GM19467 (cell line): ENCODE measurements around the gene WASL.
A peak's percentile ranks its signal among the peaks of the same experiment; 100 is the strongest.

Experiments
- ATAC-seq: cut with Tn5 transposase; IDR thresholded peaks from one replicate; pipeline ENCODE4 v1.9.1; 2021; ENCODE audit warnings: mild to moderate bottlenecking, moderate library complexity; ENCODE audit not compliant: unreplicated experiment

Gene WASL

GRCh38 chr7:123705211-123705901, 43.4 kb downstream of the WASL start:
- no peak for ATAC-seq

GRCh38 chr7:123695944-123696677, 52.7 kb downstream of the WASL start:
- no peak for ATAC-seq

GRCh38 chr7:123692471-123692877, 56.3 kb downstream of the WASL start:
- no peak for ATAC-seq

- no peak for ATAC-seq
These were observed 58.3 kb downstream of the WASL start for GRCh38 chr7:123690550-123690949.

- ATAC-seq, result no peak
These were observed 59.6 kb downstream of the WASL start for GRCh38 chr7:123689250-123689649.

GRCh38 chr7:123687727-123688126, 61.1 kb downstream of the WASL start:
- ATAC-seq, result no peak

- no peak for ATAC-seq
These were observed 61.6 kb downstream of the WASL start for GRCh38 chr7:123687161-123687560.

GRCh38 chr7:123682690-123683089, 66.1 kb downstream of the WASL start:
- ATAC-seq, result peak; percentile 71

GRCh38 chr7:123681561-123681960, 67.2 kb downstream of the WASL start:
- no peak for ATAC-seq

GRCh38 chr7:123680580-123680979, 68.2 kb downstream of the WASL start:
- ATAC-seq, result no peak

- no peak for ATAC-seq
These were observed 69.2 kb downstream of the WASL start for GRCh38 chr7:123679614-123680013.

- no peak for ATAC-seq
These were observed 71.6 kb downstream of the WASL start for GRCh38 chr7:123677061-123677715.

GRCh38 chr7:123675181-123675473, 73.7 kb downstream of the WASL start:
- no peak for ATAC-seq

- no peak for ATAC-seq
These were observed 74.2 kb downstream of the WASL start for GRCh38 chr7:123674399-123675180.

GRCh38 chr7:123673752-123674398, 74.9 kb downstream of the WASL start:
- ATAC-seq, result no peak

- no peak for ATAC-seq
These were observed 75.6 kb downstream of the WASL start for GRCh38 chr7:123673137-123673732.

GRCh38 chr7:123669485-123669884, 79.3 kb downstream of the WASL start:
- ATAC-seq, result no peak

- no peak for ATAC-seq
These were observed 82.3 kb downstream of the WASL start for GRCh38 chr7:123666492-123666891.

- ATAC-seq, result no peak
These were observed 82.9 kb downstream of the WASL start for GRCh38 chr7:123665896-123666295.

GRCh38 chr7:123665157-123665556, 83.6 kb downstream of the WASL start:
- ATAC-seq, result no peak

- ATAC-seq, result no peak
These were observed 85.6 kb downstream of the WASL start for GRCh38 chr7:123663200-123663599.
